HUES64 (cell line): ENCODE data around the gene CGGBP1.

ENCODE experiments used
- H3K27ac ChIP-seq: 2 replicates; pipeline ENCODE4 v1.7.0; 2013; ENCODE audit warnings: low read depth, low read length, inconsistent platforms
- H3K27me3 ChIP-seq: 2 replicates; pipeline ENCODE4 v1.6.1; 2013; ENCODE audit warnings: mild to moderate bottlenecking, low read length; ENCODE audit not compliant: insufficient read depth
- H3K36me3 ChIP-seq: 2 replicates; pipeline ENCODE4 v1.6.1; 2013; ENCODE audit warnings: mild to moderate bottlenecking, low read length; ENCODE audit not compliant: insufficient read depth
- H3K4me1 ChIP-seq: 2 replicates; pipeline ENCODE4 v1.6.1; 2013; ENCODE audit warnings: mild to moderate bottlenecking, low read length, moderate library complexity; ENCODE audit not compliant: insufficient read depth
- H3K4me3 ChIP-seq: 2 replicates; pipeline ENCODE4 v1.5.1; 2013; ENCODE audit warnings: mild to moderate bottlenecking, low read length, moderate library complexity
- H3K9ac ChIP-seq: 2 replicates; pipeline ENCODE4 v1.6.1; 2013; ENCODE audit warnings: mild to moderate bottlenecking, low read depth, low read length
- H3K9me3 ChIP-seq: 2 replicates; pipeline ENCODE4 v1.6.1; 2013; ENCODE audit warnings: low read depth, low read length; ENCODE audit not compliant: insufficient read depth
- WGBS: fragments of 150-250, 120-280 bp; methylation state at CpG from one replicate; pipeline ENCODE4 v1.1.7; 2013; ENCODE audit warnings: missing lambda C conversion rate; 5-methylcytosine and 5-hydroxymethylcytosine counted together

CGGBP1 gene

DNA sequence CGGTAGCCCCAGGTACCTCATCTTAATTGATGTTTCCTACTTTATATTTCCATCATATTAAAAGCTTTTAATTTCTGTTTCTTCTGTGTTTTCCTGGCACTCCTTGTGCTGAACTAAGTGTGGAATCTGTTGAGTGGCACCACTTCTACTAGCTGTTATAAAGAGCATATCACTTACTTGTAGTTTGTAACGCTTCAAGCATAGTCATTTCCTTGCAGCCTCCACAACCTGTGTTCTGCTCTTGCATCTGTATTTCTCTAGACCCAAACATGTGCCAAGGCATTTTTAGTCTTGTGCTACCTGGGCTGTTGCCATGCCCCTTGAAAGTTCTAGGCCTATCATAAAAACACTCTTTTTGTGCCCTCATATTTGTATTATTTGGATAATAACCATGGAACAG, 16.3 kb upstream of the CGGBP1 start:
- Histone ChIP-seq H3K4me1 (no peaks in the 10 kb centered on the region), H3K9ac (no peak overlapping the region), H3K27me3 (no peaks in the 10 kb centered on the region), H3K9me3 (no peaks in the 10 kb centered on the region), H3K36me3 (no peaks in the 10 kb centered on the region), H3K4me3 (no peak overlapping the region), H3K27ac (no peak overlapping the region)
- 98% methylated on average over 2 of the region's 2 CpGs for WGBS

DNA sequence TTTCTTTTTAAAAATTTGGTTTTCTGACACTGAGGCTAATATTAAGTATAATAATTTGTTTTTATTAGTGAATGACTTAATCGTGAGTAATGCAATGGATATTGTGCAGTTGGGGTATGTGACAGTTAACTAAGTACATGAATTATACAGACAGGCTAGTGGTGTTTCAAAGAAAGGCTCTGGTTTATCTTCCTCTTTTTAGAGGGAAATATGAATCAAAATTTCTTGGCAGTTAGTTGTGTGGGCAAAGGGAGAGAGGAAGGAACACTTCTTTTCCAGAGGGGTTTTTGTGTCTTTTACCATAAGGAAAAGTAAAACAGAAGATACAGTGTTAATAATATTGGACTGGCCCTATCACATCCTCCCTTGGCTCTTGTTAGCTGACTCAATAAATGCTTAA, 2.9 kb upstream of the CGGBP1 start:
- Histone ChIP-seq H3K9me3 (no peaks in the 10 kb centered on the region), H3K36me3 (peaks cover 8% of the 10 kb centered on the region), H3K4me1 (peaks cover 15% of the 10 kb centered on the region), H3K4me3 (no peak overlapping the region), H3K9ac (no peak overlapping the region), H3K27me3 (no peaks in the 10 kb centered on the region), H3K27ac (no peak overlapping the region)
- WGBS: 100% methylated on average over 1 of the region's 1 CpG

DNA sequence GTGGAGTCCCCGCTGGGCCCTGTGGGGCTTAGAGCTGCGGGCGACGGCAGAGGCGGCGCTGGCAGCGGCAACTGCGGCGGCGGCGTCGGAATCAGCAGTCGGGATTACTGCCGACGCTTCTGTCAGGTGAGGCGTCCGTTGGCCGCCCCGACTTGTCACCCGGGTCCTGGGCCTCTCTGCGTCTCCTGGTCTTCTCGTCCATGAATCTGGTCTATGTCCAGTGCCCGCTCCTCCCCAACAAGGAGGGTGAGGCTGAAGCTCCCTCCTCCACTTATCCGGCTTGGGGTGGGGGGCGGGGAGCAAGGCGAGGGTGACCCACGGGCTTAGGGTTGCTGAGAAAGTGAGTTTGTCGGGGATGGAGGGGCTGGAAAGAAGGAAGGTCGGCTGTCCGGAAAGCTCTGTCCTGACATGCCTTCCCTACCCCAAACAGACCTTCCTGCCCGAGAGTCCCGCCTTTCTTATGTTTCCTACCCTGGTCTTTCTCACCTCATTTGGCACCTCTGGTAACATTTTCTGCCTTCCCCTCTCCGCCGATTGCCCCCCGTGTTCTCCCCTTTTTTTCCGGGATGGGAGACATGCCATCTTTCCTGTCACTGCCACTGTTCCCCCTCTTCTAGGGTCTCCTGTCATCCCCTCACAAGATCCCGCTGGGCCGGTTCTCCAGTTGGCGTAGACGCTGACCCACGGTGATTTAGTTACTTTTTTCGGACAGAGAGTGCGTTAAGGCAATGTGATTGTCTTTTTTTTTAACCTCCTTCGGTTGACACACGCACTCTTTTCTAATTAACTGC, 770 bp upstream of the CGGBP1 start:
- Histone ChIP-seq H3K27me3 (no peaks in the 10 kb centered on the region), H3K9ac (peak overlapping the region; percentile 62), H3K36me3 (peaks cover 30% of the 10 kb centered on the region), H3K4me1 (peaks cover 15% of the 10 kb centered on the region), H3K4me3 (peak overlapping the region; percentile 91), H3K27ac (peak overlapping the region; percentile 77), H3K9me3 (no peaks in the 10 kb centered on the region)
- under 1% methylated on average over 37 of the region's 45 CpGs for WGBS

DNA sequence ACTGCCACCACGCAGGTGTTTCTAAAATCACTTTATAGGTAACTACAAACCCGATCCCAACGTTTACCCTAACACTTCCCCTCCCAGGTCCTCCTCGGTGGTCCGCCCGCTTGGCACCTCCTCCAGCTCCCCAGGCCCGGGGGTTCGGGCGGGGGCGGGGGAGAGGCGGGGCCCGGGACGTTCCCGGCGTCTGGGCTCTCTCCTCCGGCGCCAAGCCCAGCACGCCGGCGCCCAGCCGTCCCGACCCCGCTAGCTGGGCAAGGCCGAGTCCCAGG, 562 bp downstream of the CGGBP1 start:
- H3K9me3 ChIP-seq: no peaks in the 10 kb centered on the region
- peaks cover 15% of the 10 kb centered on the region for H3K4me1 ChIP-seq
- WGBS: under 1% methylated on average over 24 of the region's 24 CpGs
- no peaks in the 10 kb centered on the region for H3K27me3 ChIP-seq
- peaks cover 35% of the 10 kb centered on the region for H3K36me3 ChIP-seq
- H3K27ac ChIP-seq: peak overlapping the region; percentile 94
- peak overlapping the region; percentile 88 for H3K9ac ChIP-seq
- peak overlapping the region; percentile 91 for H3K4me3 ChIP-seq

DNA sequence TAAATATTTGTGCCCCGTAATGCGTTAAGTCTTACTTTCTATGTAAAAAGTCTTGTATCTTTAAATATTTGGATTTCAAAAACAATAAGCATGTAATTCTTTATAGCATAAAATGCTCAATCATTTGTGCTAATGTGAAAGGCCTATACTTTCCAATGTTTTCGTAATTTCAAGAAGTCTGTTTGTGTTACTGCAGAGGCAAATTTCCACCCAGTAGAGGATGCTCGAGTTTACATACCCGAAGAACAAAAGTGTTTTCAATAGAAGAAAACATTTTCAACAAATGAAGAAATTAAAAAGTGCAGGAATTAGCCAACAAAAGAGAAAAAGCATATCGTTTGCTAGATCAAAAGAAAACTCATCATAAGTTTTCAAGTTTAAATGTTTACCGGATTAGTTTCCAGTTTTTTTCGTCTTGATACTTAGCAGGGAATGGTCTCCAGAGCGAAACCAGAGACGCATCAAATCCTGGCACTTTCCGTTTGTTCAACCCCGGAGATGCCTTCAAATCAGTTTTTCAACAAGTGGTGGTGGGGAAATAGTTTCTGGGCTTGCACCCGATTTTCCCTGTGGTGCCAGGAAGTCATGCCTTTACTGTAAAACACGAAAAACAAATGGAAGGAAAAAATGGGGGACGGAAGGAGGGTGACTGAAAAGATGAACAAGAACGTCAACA, 1.0 kb downstream of the CGGBP1 start:
- Histone ChIP-seq H3K27me3 (no peaks in the 10 kb centered on the region), H3K9me3 (no peaks in the 10 kb centered on the region), H3K36me3 (peaks cover 35% of the 10 kb centered on the region), H3K9ac (peak overlapping the region; percentile 61), H3K27ac (peak overlapping the region; percentile 94), H3K4me1 (peaks cover 15% of the 10 kb centered on the region), H3K4me3 (peak overlapping the region; percentile 91)
- WGBS: 12% methylated on average over 14 of the region's 16 CpGs

DNA sequence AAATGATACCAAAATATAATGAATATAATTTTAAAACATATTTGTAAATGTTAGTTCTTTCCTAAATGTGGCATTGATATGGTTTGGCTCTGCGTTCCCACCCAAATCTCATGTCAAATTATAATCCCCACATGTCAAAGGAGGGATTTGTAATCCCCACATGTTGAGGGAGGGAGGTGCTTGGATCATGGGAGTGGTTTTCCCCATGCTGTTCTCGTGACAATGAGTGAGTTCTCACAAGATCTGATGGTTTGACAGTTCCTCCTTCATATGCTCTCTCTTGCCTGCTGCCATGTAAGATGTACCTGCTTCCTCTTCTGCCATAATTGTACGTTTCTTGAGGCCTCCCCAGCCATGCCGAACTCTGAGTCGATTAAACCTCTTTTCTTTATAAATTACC, 12.0 kb downstream of the CGGBP1 start:
- no peak overlapping the region for H3K27ac ChIP-seq
- H3K9me3 ChIP-seq: no peaks in the 10 kb centered on the region
- WGBS: 90% methylated on average over 4 of the region's 5 CpGs
- H3K27me3 ChIP-seq: no peaks in the 10 kb centered on the region
- H3K36me3 ChIP-seq: no peaks in the 10 kb centered on the region
- no peak overlapping the region for H3K4me3 ChIP-seq
- H3K9ac ChIP-seq: no peak overlapping the region
- H3K4me1 ChIP-seq: peaks cover 1% of the 10 kb centered on the region; the same call in 1 of the 2 replicates

DNA sequence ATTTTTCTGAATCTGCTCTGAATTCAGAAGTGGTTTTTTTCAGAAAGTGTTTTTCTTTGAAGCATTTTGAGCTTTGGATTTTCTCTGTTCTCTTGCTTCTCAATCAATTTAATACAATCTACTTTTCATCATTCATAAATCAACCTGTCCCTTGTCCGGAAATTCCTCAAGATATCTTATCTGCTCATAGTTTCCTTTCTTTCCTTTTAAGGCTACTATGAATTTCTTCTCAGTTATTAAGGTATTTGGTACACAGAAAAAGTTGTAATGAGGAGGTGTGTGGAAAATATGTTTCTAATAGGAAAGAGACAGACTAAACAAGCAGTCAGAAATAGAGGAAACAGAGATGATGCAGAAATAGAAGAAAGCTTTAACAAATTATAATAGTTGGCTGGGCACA, 14.4 kb downstream of the CGGBP1 start:
- no peaks in the 10 kb centered on the region for H3K9me3 ChIP-seq
- no peak overlapping the region for H3K9ac ChIP-seq
- no peaks in the 10 kb centered on the region for H3K27me3 ChIP-seq
- H3K4me3 ChIP-seq: no peak overlapping the region
- H3K27ac ChIP-seq: no peak overlapping the region
- H3K36me3 ChIP-seq: no peaks in the 10 kb centered on the region
- 93% methylated on average over 1 of the region's 1 CpG for WGBS
- H3K4me1 ChIP-seq: no peaks in the 10 kb centered on the region

DNA sequence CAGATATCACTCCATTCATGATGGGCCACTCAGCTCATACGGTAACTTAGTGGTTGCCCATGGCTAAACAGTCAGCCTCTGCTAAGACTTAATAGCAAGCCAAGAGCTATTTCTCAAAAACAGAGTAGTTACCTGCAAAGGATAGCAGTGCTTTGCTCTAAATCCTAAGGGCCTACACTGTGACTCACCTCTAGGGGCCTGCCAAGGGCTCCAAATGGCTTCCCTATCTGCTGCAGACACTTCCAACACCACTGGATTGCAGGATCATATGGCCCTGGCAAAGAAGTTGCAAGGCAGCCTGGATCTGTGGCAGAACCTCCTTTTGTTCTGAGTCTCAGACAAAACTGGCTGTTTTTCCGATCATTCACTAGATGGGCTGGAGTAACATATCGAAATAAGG, 17.8 kb downstream of the CGGBP1 start:
- H3K9me3 ChIP-seq: no peaks in the 10 kb centered on the region
- no peaks in the 10 kb centered on the region for H3K4me1 ChIP-seq
- no peak overlapping the region for H3K9ac ChIP-seq
- H3K27ac ChIP-seq: no peak overlapping the region
- WGBS: 92% methylated on average over 3 of the region's 3 CpGs
- H3K27me3 ChIP-seq: no peaks in the 10 kb centered on the region
- H3K4me3 ChIP-seq: no peak overlapping the region
- no peaks in the 10 kb centered on the region for H3K36me3 ChIP-seq

DNA sequence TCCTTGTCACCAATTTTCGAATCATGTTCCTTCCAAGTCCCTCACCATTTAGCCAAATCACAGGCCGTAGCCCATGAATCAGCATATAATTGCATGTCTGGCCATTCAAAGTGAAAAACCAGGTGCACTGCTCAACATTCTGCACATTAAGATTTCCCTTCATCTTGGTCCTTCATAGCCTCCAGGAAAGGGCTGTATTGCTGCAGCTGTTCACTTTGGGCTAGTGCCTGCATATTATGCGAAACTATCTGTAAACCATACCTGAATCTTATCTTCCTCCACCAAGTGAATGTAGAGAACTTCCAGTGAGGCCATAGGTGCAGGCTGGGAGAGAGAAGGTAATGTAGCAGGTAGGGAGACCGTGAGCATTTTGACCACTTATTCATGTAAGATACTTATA, 18.3 kb downstream of the CGGBP1 start:
- Histone ChIP-seq H3K4me3 (no peak overlapping the region), H3K27me3 (no peaks in the 10 kb centered on the region), H3K36me3 (no peaks in the 10 kb centered on the region), H3K9ac (no peak overlapping the region), H3K9me3 (no peaks in the 10 kb centered on the region), H3K4me1 (no peaks in the 10 kb centered on the region), H3K27ac (no peak overlapping the region)
- 98% methylated on average over 4 of the region's 4 CpGs for WGBS

DNA sequence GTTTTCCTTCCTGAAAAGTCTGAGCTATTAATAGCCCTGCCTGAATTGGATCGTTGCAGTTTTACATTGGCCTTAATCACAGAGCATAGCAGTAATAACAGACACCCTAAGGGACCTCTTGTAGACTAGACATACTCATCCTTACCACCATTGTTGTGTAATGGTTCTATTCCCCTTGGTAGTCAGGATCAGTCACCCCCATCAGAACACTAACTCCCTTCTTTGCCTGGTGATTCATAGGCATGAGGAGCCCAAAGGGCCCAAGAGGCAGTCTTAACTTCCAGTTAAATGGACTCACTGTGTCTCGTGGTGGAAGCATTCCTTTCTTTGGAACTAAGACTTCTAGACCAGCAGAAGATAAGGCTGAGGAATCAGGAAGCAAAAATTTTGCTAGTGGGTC, 20.2 kb downstream of the CGGBP1 start:
- no peak overlapping the region for H3K9ac ChIP-seq
- 44% methylated on average over 2 of the region's 2 CpGs for WGBS
- H3K4me1 ChIP-seq: no peaks in the 10 kb centered on the region
- H3K4me3 ChIP-seq: no peak overlapping the region
- H3K36me3 ChIP-seq: no peaks in the 10 kb centered on the region
- H3K27me3 ChIP-seq: no peaks in the 10 kb centered on the region
- H3K27ac ChIP-seq: no peak overlapping the region
- no peaks in the 10 kb centered on the region for H3K9me3 ChIP-seq

DNA sequence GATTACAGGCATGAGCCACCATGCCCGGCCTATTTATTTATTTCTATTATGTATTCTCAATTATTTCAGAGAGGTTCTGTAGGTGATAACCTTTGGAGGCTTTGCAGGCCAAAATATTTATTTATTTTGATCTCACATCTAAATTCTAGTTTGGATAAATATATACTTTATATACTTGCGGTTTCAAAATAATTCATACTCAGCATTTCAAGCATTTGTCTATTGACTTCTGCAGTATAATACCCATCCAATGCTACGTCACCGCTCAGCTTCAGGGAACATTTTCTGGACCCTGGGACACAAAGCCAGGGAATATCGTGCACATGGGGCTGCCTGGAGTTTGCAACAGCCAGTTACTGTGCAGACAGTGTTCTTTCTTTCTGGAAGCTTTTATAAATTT, 22.6 kb downstream of the CGGBP1 start:
- H3K9me3 ChIP-seq: no peaks in the 10 kb centered on the region
- H3K9ac ChIP-seq: no peak overlapping the region
- no peaks in the 10 kb centered on the region for H3K27me3 ChIP-seq
- H3K4me3 ChIP-seq: no peak overlapping the region
- H3K27ac ChIP-seq: no peak overlapping the region
- no peaks in the 10 kb centered on the region for H3K4me1 ChIP-seq
- WGBS: 81% methylated on average over 4 of the region's 5 CpGs
- H3K36me3 ChIP-seq: no peaks in the 10 kb centered on the region
